Fibroblast of the conjunctiva (primary cell): ENCODE measurements around the gene ADAP1.

Experiments used
- DNase-seq: peaks from one replicate; pipeline ENCODE4 v3.0.0-alpha.2; 2010; ENCODE audit warnings: low read depth

Gene ADAP1

DNA sequence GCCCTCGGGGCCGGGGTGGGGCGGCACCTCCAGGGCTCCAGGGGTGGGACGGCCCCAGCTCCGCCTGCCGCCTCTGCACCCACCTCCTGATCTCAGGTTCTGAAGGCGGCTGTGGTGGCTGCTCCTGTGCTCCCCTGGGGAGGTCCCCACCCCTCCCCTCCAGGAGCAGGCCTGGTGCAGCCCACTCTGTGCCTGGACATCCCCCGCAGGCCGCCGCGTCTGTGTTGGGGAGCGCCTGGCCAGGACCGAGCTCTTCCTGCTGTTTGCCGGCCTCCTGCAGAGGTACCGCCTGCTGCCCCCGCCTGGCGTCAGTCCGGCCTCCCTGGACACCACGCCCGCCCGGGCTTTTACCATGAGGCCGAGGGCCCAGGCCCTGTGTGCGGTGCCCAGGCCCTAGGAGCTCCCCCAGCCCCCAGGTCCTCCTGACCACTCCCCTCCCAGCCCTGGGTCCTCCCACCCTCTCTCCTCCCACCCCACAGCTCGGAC lies 34.0 kb upstream of the ADAP1 start:
- DNase-seq: no peak

DNA sequence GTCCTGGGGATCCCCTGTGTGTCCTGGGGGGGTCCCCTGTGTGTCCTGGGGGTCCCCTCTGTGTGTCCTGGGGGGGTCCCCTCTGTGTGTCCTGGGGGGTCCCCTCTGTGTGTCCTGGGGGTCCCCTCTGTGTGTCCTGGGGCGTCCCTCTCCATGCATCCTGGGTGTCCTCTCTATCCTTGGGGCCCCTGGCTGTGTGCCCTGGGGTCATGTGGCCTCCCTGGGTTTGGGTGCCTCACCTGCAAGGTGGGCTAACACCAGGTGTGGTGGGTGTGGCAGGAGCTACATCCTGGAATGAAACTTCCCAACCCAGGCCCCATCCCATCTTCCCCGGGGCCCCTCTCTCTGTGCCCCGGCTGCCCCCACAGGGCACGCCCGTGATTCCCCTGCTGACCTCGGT lies 33.4 kb upstream of the ADAP1 start:
- no peak for DNase-seq

DNA sequence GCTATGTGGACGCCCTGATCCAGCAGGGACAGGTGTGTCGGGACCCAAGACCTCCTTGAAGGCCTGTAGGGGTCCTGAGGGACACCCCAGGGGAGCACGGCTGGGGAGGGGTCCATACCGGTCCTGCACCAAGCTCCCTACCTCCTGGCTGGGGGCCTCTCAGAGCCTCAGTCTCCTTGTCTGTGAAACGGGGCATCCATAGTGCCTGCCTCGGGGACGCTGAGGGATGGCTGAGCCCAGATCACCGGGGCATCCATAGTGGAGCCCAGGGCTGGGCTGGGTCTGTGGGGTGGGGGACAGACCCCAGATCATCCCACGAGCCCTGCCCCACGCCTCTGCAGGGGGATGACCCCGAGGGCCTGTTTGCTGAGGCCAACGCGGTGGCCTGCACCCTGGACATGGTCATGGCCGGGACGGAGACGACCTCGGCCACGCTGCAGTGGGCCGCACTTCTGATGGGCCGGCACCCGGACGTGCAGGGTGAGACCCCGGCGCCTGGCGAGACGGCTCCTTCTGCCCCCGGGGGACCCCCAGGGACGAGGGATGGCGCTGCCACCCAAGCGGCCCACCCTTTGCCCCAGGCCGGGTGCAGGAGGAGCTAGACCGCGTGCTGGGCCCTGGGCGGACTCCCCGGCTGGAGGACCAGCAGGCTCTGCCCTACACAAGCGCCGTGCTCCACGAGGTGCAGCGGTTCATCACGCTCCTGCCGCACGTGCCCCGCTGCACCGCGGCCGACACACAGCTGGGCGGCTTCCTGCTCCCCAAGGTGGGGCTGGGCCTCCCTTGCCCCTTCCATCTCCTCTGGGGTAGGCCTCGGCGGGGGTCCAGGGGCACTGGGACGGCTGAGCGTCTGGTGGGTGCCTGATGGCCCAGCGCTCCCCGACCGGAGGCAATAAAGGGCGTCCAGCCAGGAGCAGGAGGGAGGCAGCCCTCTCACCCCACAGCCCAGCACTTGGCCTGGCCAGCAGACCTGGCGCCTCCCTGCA lies 32.6 kb upstream of the ADAP1 start:
- no peak for DNase-seq

DNA sequence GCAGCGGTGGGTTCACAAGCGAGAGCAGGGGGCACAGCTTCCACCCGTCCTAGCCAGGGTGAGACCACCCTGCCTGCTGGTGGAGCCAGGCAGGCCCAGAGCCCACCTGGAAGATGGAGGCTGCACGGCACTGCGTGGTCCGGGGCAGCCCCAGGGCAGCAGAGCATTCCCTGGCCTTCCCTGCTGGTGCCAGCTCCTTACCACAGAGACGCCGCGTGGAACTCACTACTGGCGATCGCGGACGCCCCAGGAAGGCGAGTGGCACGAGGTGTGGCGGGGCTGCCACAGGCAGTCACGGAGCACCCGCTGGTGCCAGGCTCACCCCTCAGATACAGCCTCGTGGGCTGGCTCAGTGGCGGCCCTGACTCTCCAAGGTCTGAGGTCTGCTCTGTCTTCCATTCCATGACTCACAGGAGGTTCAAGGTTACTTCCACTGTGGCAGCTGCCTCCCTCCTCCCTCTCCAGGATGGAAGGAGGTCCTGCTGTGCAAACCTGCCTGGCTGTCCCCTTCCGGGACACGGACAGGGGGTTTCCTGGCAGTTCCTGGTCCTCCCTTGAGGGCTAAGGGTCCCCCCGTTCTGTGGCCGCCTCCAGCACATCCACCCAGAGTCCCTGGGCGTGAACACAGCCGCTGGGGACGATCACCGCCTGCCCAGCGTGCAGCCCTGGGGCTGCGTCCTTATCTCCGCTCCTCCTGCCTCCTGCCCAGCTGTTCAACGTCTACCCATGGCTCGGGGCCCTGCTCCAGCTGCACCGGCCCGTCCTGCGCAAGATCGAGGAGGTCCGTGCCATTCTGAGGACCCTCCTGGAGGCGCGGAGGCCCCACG lies 31.6 kb upstream of the ADAP1 start:
- no peak for DNase-seq

DNA sequence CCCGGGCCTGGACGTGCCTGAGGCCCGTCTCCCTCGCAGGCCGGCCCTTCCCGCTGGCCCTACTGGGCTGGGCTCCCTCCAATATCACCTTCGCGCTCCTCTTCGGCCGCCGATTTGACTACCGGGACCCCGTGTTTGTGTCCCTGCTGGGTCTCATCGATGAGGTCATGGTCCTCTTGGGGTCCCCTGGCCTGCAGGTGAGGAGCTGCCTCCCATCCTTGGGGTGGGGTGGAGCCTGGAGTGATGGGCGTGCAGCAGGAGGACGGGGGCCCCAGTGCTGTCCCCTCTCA lies 30.6 kb upstream of the ADAP1 start:
- DNase-seq: no peak

DNA sequence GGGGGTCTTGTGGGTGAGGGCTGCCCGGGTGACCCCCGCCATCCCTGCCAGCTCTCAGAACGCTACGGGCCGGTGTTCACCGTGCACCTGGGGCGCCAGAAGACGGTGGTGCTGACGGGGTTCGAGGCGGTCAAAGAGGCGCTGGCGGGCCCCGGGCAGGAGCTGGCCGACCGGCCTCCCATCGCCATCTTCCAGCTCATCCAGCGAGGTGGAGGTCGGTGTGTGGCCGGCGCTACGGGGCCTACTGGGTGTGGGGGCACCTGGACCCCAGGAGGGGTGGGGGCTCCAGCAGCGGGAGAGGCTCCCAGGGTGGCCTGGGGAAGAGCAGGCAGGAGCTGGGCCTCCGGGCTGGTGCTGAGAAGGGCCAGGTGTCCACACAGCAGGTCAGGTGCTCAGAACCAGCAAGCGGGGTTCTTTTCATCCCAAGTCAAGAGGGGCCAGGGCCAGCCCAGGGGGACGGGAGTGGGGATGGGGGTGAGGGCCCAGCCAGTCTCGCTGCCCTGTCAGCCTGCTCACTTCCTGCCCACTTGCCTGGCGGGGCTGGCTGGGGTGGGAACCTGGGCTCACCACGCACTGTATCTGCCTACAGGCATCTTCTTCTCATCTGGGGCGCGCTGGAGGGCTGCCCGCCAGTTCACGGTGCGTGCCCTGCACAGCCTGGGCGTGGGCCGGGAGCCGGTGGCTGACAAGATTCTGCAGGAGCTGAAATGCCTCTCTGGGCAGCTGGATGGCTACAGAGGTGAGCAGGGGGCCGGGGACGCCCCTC lies 30.1 kb upstream of the ADAP1 start:
- no peak for DNase-seq

DNA sequence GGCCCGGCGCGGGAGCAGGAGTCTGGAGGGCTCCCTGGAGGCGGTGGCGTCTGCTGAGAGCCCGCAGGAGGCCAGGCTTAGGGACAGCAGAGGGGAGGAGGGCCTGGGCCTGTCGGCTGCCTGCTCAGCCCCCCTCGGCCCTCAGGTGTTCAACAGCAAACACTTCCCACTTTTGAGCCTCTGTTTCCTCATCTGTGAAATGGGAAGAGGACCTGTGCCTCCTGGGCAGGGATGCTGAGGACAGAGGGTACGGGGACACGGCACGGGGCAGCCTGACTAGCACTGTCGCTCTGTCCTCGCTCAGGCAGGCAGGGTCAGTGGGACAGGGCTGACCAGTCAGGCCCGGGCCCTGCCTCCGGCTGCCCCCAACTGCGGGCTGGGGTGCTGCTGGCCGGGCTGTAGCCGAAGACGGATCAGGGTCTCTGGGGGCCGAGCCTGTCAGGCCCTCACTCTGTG lies 29.2 kb upstream of the ADAP1 start:
- no peak for DNase-seq

DNA sequence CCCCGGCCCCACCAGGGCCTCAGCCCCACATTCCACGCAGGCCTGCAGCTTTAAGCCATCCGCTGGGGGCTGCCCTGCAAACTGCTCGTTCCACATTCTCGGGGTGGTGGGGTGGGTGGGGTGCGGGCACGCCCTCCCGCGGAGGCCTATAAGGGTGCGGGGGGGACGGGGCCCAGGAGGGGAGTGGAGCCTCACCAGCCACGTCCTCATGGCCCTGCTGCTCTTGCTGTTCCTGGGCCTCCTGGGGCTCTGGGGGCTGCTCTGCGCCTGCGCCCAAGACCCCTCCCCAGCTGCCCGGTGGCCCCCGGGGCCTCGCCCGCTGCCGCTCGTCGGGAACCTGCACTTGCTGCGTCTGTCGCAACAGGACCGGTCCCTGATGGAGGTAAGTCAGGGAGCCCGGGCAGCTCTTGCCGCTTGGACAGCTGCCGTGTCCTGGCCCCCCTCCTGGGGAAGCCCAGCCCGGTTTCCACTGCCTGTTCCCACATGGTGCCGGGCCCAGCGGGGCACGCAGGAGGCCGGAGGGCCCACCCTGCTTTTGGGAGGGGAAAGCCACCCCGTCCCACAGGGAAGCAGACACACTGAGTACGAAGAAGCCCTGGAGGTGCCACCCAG lies 28.6 kb upstream of the ADAP1 start, which contains the start of gene CYP2W1:
Gene CYP2W1 (plus strand): TSS at position 178 of the 612 bp plus-strand sequence. CDS start 31 bp downstream, at position 209.
- no peak for DNase-seq

DNA sequence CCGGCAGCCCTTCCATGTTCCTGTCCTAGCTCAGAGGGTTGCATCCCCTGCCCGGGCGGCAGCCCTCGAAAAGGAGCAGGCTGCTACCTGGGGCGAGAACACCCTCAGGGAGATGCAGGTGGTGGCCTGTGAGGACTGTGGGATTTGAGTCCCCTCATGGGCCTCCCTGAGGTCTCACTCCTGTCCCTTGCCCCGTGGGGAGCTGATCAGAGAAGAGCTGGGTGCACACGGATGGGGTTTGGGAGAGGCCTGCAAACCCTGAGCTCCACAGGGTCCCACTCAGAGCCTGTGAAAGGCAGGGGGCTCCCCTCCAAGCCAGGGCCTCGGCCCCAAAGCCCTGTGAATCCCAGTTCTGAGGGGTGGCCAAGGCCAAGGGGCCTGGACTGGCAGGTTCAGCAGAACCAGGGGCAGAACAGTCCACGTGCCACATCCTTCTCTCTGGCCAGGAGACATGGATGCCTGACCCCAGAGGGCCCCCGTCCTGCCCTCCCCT lies 28.1 kb upstream of the ADAP1 start:
- DNase-seq: no peak

DNA sequence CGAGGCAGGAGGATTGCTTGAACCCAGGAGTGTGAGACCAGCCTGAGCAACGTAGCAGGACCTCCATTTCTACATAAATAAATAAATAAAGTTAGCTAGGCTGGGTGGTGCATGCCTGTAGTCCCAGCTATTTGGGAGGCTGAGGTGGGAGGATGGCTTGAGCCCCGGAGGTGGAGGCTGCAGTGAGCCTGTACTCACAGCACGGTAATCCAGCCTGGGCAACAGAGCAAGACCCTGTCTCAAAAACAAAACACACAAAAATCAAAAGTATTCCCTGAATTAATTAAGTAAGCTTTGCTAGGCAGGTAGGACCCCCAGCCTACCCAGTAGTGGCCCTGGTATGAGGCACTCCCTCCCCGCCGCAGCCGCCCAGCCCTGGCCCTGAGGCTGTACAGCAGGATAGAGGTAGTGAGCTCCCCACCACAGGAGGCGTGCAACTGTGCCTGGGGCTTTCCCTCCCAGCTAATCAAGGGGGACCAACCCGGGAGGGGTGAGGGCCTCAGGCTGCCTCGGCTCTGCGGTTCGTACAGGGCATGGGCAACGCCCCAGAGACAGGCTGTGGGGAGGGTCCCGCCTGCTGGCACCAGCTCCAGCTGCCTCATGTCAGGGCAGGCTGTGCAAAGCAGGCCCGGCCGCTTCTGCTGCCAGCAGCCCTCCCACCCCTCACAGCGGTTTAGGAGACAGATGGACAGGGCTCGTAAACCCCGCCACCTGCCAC lies 27.5 kb upstream of the ADAP1 start:
- DNase-seq: no peak

DNA sequence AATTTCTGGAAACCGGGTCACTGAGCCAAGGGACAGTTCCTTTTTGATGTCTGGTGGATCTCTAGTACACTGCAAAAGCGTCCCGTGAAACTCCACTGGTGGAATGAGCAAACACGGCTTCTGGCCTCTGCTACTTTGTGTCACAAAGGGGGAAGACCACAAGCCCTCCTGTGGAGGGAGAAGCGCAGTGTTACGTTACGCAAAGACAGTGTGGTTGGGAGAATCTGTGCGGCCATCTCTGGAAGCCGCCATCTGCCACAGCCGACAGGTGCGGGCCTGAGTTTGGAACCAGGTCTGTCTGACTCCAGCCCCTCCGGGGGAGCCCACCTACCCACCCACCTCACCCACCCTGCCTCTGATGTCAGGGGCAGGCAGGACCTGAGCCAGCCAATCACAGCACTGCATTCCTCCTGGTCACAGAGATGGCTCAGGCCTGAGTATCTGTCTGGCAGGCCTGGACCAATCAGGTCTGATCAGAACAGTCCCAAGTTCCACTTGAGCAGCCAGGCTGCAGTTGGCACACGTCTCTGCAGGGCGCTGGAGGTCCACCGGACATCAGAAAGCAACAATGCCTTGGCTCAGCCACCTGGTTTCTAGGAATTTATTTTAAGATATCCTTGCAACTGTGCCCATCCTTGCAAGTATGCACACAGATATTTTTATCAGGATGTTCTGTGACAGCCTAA lies 25.5 kb upstream of the ADAP1 start:
- DNase-seq: no peak

DNA sequence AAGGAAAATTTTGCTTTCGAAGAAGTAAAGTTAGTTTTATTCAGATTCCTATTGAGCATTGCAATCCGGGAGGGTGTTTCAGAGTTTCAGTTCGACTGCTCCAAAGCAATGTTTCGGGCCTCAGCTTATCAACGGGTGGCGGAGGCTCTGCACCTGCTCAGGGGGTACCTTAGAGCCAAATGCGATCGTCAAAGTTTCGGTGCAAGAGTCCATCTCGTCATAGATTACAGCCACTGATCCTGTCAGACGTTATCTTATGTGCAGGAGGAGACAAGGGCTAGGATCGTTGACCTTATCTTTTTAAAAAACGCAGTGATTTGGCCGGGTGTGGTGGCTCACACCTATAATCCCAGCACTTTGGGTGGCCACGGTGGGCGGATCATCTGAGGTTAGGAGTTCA lies 24.7 kb upstream of the ADAP1 start:
- no peak for DNase-seq

DNA sequence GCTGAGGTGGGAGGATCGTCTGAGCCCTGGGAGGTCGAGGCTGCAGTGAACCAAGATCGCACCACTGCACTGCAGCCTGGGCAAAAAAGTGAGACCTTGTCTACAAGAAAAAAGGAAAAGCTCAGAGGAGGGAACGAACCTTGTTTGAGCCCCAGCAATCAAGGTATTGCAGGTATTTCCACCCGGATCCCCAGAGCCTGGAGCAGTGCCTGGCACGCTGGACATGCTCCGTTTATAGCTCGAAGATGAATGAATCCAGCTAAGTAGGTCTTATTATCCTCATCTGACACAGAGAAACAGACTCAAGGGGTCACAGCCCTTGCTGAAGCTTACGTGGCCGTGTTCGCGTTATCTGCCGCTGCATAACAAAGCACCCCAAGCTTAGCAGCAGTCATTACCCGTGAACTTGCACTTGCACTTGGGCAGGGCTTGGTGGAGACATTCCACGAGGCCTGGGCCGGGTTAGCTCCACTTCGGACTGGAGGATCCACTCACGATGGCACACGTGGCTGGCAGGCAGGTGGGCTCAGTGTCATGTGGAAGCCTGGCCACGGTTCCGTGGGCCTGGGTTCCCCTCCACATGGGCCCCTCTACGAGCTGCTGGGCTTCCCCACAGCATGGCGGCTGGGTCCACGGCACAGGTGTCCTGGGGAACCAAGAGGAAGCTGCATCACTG lies 24.1 kb upstream of the ADAP1 start:
- no peak for DNase-seq

DNA sequence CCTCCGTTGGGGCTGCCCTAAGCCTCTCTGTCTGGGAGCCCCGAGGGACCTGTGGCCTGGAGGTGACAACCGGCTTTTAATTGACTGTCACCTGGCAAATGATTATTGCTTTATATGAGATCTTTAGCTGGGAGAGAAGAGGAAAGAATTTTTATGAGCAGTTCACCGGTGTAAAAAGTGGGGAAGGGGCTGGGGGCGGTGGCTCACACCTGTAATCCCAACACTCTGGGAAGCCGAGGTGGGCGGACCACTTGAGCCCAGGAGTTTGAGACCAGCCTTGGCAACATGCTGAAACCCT lies 23.5 kb upstream of the ADAP1 start:
- no peak for DNase-seq

DNA sequence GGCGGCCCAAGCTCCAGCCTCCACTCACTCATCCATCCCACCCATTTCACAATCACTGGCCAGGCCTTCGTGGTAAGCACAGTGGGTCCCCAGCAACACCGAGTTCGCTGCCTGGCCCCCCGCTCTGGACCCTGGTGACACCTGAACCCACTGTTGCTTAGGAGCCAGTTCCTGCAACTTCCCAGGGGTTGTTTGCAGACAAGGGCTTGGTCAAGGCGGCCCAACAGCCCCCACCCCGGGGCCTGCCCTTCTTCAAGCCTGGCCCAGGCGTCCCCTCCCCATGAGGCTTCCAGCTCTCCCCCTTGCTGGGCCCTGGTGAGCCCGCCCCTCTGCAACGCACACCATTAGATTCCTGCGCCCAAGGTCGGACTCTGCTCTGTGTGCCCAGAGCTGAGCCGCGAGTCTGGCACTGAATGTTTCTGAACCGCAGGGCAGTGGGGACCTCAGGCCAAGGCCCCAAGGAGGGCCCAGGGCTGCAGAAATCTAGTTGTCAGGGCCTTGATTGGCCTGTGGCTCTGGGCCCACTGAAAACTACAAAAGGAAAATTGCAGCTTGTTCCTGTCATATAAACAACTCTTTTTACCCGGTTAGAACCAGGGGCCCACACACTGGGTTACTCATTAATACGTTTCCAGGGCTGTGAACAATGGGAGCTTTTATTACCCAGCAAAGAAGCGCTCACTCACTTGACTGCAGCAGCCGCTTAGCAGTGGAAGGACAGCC lies 23.0 kb upstream of the ADAP1 start:
- DNase-seq: no peak

DNA sequence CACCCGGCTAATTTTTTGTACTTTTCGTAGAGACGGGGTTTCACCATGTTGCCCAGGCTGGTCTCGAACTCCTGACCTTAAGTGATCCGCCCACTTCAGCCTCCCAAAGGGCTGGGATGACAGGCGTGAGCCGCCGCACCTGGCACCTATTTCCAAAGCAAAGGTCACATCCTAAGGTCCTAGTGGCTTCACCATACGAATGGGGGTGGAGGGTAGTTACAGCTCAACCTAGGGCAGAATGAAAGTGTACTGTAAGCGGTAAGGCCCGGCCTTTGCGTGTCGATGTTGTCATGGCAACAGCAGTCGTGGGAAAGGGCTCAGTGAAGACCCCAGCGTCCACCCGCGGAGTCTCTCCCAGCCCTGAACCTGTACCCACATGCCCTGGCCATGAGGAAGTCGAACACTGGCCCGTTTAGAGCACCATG lies 22.4 kb upstream of the ADAP1 start:
- no peak for DNase-seq

DNA sequence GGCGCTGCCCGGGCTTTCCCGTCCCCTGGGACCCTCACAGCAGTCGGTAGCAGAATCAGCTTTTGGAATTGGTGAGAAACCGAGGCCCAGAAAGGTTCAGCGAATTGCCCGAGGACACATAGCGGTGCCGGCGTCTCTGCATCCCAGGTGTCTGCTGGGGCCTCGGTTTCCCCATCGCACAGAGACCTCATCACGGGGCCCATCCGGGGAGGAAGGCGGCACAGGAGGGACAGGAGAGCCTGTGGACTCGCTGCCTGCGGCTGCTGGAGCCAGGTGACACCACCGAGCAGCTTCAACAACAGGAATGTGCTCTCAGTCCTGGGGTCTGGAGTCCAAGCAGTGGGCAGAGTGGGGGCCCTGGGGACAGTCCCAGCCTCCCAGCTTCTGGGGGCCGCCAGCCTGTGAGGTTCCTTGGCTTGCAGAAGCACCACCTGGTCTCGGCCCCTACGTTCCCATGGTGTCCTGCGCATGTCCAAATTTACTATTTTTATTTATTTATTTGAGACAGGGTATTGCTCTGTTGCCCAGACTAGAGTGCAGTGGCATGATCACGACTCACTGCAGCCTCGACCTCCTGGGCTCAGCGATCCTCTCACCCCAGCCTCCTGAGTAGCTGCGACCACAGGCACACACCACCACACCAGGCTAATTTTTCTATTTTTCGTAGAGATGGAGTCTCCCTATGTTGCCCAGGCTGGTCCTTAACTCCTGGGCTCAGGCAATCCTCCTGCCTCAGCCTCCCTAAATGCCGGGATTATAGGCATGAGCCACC lies 21.4 kb upstream of the ADAP1 start:
- DNase-seq: no peak
